Suprapubic skin (tissue), 4 donors: ENCODE measurements around the gene NPAS2. TPM values are rescaled to one million over a fixed set of nuclear protein-coding genes. Genes with fewer than 3 reads are reported as not detected.

Experiments
- DNase-seq, 2 donors: peaks; one replicate each; pipeline ENCODE4 v3.0.0-alpha.2; 2019; ENCODE audit warnings: low spot score in 2 of 2
- H3K27ac ChIP-seq: fragments of 200-600 bp; sonication (generic); one replicate; pipeline ENCODE4 v1.5.1; 2019
- H3K27me3 ChIP-seq: fragments of 200-600 bp; sonication (generic); one replicate; pipeline ENCODE4 v1.5.1; 2019
- H3K36me3 ChIP-seq: fragments of 200-600 bp; sonication (generic); one replicate; pipeline ENCODE4 v1.5.1; 2019
- H3K4me1 ChIP-seq: fragments of 200-600 bp; sonication (generic); one replicate; pipeline ENCODE4 v1.5.1; 2019
- H3K4me3 ChIP-seq: fragments of 200-600 bp; sonication (generic); one replicate; pipeline ENCODE4 v1.5.1; 2019; ENCODE audit warnings: mild to moderate bottlenecking
- H3K9me3 ChIP-seq: fragments of 200-600 bp; sonication (generic); one replicate; pipeline ENCODE4 v1.5.1; 2019
- EP300 ChIP-seq: sonication (generic); formaldehyde crosslinking; IDR thresholded peaks from one replicate; pipeline ENCODE4 v1.6.1; 2017; ENCODE audit warnings: antibody characterized with exemption
- POLR2A ChIP-seq, 2 donors: fragments of 450-650 bp; IDR thresholded peaks; one replicate each; pipeline ENCODE4 v1.6.1; 2017; ENCODE audit warnings: antibody characterized with exemption in 2 of 2, mild to moderate bottlenecking in 2 of 2, moderate library complexity in 2 of 2
- POLR2AphosphoS5 ChIP-seq, 3 donors: sonication (generic); formaldehyde crosslinking; IDR thresholded peaks; one replicate each; pipeline ENCODE4 v1.6.1; 2017; ENCODE audit warnings: antibody characterized with exemption in 3 of 3
- WGBS: methylation state at CpG from one replicate; pipeline ENCODE4 v1.1.5; 2018; 5-methylcytosine and 5-hydroxymethylcytosine counted together
- total RNA-seq, 4 donors: library from RNA; depleted of rRNA; stranded (reverse); fragments of >200 nt; gene quantifications; one replicate each; pipeline ENCODE4 v1.1.0, GENCODE V29; 2016
- TF ChIP-seq, protein P1 (sequence below), 2 donors: fragments of 200-600 bp in 1 of 2; fragments of 450-650 bp in 1 of 2; sonication (generic) in 1 of 2; IDR thresholded peaks; one replicate each; pipeline ENCODE4 v1.5.1; 2016 to 2019; ENCODE audit warnings: antibody characterized with exemption in 2 of 2, mild to moderate bottlenecking in 1 of 2, moderate library complexity in 1 of 2

NPAS2 gene
- total RNA-seq, 4 donors from 2014 or later = 46.5 to 90.1 (median 62.9) TPM

DNA sequence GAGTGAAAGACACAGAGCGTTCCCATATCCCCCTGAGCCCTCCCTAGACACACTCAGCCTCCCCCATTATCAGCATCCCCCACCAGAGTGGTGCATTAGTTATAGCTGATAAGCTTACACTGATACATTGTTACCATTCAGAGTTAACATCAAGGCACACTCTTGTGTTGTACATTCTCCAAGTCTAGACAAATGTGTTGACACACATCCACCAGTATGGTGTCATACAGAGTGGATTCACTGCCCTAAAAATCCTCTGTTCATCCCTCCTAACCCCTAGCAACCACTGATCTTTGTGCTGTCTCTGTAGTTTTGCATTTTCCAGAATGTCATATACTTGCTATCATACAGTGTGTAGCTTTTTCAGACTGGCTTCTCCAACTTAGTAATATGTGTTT, 104.2 kb downstream of the NPAS2 start:
- WGBS = 96% methylated on average over 1 of the region's 1 CpG
- H3K4me1 ChIP-seq = no peaks in the 10 kb centered on the region
- no peak overlapping the region for H3K4me3 ChIP-seq
- no peaks in the 10 kb centered on the region for H3K27me3 ChIP-seq
- peaks cover 11% of the 10 kb centered on the region for H3K36me3 ChIP-seq
- H3K9me3 ChIP-seq = no peaks in the 10 kb centered on the region
- no peak for DNase-seq
- H3K27ac ChIP-seq = peak overlapping the region; percentile 54
- no peak for TF ChIP-seq EP300
- TF ChIP-seq, protein P1, sequence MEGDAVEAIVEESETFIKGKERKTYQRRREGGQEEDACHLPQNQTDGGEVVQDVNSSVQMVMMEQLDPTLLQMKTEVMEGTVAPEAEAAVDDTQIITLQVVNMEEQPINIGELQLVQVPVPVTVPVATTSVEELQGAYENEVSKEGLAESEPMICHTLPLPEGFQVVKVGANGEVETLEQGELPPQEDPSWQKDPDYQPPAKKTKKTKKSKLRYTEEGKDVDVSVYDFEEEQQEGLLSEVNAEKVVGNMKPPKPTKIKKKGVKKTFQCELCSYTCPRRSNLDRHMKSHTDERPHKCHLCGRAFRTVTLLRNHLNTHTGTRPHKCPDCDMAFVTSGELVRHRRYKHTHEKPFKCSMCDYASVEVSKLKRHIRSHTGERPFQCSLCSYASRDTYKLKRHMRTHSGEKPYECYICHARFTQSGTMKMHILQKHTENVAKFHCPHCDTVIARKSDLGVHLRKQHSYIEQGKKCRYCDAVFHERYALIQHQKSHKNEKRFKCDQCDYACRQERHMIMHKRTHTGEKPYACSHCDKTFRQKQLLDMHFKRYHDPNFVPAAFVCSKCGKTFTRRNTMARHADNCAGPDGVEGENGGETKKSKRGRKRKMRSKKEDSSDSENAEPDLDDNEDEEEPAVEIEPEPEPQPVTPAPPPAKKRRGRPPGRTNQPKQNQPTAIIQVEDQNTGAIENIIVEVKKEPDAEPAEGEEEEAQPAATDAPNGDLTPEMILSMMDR (IDR thresholded peaks at IDR 0.05) = no peak

DNA sequence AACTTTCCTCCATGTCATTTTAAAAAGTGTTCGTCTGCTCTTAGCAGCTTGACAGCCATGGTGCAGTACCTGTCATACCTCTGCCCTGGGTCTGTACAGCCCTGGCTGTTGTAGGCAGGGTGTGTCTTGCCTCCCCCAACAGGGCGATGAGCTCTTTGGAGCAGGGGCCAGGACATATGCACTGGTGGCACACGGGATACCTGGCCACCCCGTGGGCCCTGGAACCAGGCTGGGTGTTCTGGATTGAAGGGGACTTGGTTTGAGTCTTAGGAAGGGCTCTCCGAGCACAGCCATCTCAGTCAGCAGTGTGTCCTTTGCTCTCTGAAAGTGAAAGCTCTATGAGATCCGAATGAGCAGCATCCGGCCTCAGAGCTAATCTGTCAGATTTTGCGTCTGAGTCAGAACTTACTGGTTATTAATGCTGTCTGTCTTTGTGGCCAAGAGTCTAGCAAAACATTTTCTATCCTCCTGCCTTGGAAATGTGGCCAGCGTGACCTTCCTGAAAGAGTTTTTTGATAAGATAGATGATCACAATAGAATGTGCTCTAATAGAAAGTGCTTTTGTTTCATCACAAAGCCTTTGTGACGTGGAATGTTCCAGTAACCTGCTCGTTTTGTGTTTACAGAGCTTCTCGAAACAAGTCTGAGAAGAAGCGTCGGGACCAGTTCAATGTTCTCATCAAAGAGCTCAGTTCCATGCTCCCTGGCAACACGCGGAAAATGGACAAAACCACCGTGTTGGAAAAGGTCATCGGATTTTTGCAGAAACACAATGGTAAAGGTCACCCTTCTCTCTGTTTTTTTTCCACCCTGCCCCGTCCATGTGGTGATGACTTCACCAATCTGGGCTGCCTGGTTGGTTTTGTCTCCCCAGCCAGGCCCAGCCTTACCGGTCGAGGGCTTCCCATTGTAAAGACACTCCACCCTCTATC, 104.8 kb downstream of the NPAS2 start:
- H3K27ac ChIP-seq = peak overlapping the region; percentile 54
- 82% methylated on average over 21 of the region's 21 CpGs for WGBS
- peaks cover 11% of the 10 kb centered on the region for H3K36me3 ChIP-seq
- peak in 1 of 2 donors; percentile 48 for DNase-seq
- TF ChIP-seq, protein P1 (IDR thresholded peaks at IDR 0.05) = no peak
- TF ChIP-seq POLR2A (IDR thresholded peaks at IDR 0.05) (no peak), POLR2AphosphoS5 (IDR thresholded peaks at IDR 0.05) (no peak), EP300 (no peak)
- H3K4me1 ChIP-seq = no peaks in the 10 kb centered on the region
- no peaks in the 10 kb centered on the region for H3K9me3 ChIP-seq
- no peak overlapping the region for H3K4me3 ChIP-seq
- no peaks in the 10 kb centered on the region for H3K27me3 ChIP-seq

DNA sequence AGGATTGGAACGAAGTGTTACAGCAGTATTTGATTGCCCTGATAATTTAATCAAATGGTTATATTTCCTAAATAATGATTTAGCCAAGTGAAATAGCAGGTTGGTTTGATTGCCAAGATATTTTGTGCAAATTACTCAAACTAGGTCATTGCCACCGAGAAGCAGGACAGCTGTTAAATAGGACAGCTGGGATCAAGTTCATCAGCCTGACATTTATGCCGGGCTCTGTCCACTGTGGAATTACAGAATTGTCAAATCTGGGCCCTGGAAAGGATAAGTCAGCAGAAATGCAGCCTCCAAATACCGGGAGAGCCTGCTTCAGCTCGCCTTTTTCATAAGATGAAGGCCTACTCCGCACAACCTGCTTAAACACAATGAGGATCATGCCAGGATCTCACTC, 108.3 kb downstream of the NPAS2 start:
- Histone ChIP-seq H3K36me3 (peaks cover 21% of the 10 kb centered on the region), H3K4me3 (no peak overlapping the region), H3K4me1 (no peaks in the 10 kb centered on the region), H3K27me3 (no peaks in the 10 kb centered on the region), H3K9me3 (no peaks in the 10 kb centered on the region), H3K27ac (no peak overlapping the region)
- DNase-seq = no peak
- 65% methylated on average over 6 of the region's 6 CpGs for WGBS
- TF ChIP-seq POLR2A (IDR thresholded peaks at IDR 0.05) (no peak), POLR2AphosphoS5 (IDR thresholded peaks at IDR 0.05) (no peak)
- TF ChIP-seq, protein P1 (IDR thresholded peaks at IDR 0.05) = no peak

DNA sequence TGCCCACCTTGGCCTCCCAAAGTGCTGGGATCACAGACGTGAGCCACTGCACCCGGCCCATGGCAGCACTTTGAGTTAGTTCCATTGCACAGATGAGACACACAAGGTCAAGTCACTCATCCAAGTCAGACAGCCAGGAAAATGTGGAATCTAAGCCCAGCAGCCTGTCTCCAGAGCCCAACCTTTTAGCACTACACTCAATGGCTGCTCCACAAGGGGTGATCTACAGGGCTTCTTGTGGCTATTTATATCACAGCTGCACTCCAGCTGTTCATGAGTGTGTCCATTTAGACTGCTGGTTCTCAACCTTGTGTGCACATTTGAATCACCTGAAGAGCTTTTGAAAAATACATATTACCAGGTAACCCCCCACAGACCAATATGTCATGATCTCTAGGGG, 109.2 kb downstream of the NPAS2 start:
- H3K9me3 ChIP-seq = no peaks in the 10 kb centered on the region
- no peaks in the 10 kb centered on the region for H3K4me1 ChIP-seq
- H3K27ac ChIP-seq = no peak overlapping the region
- peaks cover 25% of the 10 kb centered on the region for H3K36me3 ChIP-seq
- H3K27me3 ChIP-seq = no peaks in the 10 kb centered on the region
- no peak overlapping the region for H3K4me3 ChIP-seq
- 88% methylated on average over 2 of the region's 2 CpGs for whole genome bisulfite sequencing
- TF ChIP-seq, protein P1 (IDR thresholded peaks at IDR 0.05) = no peak
- no peak for TF ChIP-seq POLR2AphosphoS5 (IDR thresholded peaks at IDR 0.05)
- no peak for TF ChIP-seq EP300
- no peak for TF ChIP-seq POLR2A (IDR thresholded peaks at IDR 0.05)
- DNase-seq = no peak

DNA sequence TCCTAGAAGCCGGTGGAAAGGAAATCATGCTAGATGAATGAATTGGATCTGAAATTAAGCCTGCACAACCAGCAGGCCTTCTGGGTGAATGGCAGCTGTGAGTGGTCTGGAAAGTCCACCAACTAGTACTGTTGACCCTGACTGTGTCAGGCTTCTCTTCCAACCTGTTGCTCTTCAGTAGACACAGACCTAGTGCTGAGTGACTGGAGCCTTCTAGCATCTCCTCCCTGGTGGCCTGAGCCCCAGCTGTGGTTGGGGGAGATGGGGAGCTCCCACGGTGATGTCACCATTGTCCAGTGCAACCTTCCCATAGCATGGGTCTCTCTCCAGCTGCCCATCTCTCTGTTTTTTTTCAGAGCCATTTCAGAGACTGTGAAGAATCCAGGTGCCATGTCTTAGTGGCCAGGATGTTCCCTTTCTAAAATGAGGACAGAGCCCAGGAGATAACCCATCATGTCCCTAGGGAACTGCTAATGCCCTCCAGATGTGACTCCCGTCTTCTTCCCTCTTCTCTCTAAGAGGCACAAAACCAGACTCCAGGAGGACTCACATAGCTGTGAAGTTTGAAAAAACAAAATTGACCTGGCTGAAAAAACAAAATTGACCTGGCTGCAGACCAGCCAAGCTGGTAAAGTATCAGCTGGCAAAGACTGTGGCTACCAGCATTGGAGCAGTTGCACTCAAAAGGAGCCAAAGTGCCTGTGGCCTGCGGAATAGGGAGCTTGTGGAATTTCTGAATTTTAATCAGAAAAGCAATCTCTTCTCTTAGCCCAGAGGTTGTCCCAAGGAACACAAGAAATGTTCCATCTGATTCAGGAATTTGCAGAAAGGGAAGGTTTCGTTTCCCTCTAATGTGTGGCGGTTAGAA, 114.8 kb downstream of the NPAS2 start:
- Histone ChIP-seq H3K4me3 (no peak overlapping the region), H3K27me3 (no peaks in the 10 kb centered on the region), H3K4me1 (no peaks in the 10 kb centered on the region), H3K9me3 (no peaks in the 10 kb centered on the region), H3K36me3 (peaks cover 28% of the 10 kb centered on the region), H3K27ac (no peak overlapping the region)
- peak in 1 of 2 donors; percentile 29 for DNase-seq
- WGBS = 89% methylated on average over 6 of the region's 6 CpGs
- no peak for TF ChIP-seq EP300
- no peak for TF ChIP-seq POLR2A (IDR thresholded peaks at IDR 0.05)
- TF ChIP-seq, protein P1 (IDR thresholded peaks at IDR 0.05) = no peak
- no peak for TF ChIP-seq POLR2AphosphoS5 (IDR thresholded peaks at IDR 0.05)
